Erythroblast (primary cell): Measurements from ENCODE around the gene RREB1.

ENCODE experiments used
- GATA1 ChIP-seq: IDR thresholded peaks from 2 replicates; pipeline ENCODE4 v1.6.1; 2011; ENCODE audit warnings: low read depth, mild to moderate bottlenecking, control low read depth, low read length, moderate library complexity
- POLR2A ChIP-seq: IDR thresholded peaks from 2 replicates; pipeline ENCODE4 v1.6.1; 2011; ENCODE audit warnings: mild to moderate bottlenecking, low read length

GRCh38 chr6:7229376-7230326 is 121.9 kb downstream of the RREB1 start:
- no peak for TF ChIP-seq POLR2A
- no peak for TF ChIP-seq GATA1
